OCI-LY3 (cell line): ENCODE measurements around the gene SLC25A21.

Experiments used
- EZH2phosphoT487 ChIP-seq: fragments of 200-600 bp; shearing (Covaris generic); IDR thresholded peaks from 2 replicates; pipeline ENCODE4 v1.6.1; 2018; ENCODE audit warnings: antibody characterized with exemption, mixed run types, low read depth
- TF ChIP-seq, protein P1 (sequence below): fragments of 200-600, 300-600 bp; sonication (generic); IDR thresholded peaks from 2 replicates; pipeline ENCODE4 v1.5.1; 2014; ENCODE audit warnings: antibody characterized with exemption, low read length, low read depth

- TF ChIP-seq, protein P1, sequence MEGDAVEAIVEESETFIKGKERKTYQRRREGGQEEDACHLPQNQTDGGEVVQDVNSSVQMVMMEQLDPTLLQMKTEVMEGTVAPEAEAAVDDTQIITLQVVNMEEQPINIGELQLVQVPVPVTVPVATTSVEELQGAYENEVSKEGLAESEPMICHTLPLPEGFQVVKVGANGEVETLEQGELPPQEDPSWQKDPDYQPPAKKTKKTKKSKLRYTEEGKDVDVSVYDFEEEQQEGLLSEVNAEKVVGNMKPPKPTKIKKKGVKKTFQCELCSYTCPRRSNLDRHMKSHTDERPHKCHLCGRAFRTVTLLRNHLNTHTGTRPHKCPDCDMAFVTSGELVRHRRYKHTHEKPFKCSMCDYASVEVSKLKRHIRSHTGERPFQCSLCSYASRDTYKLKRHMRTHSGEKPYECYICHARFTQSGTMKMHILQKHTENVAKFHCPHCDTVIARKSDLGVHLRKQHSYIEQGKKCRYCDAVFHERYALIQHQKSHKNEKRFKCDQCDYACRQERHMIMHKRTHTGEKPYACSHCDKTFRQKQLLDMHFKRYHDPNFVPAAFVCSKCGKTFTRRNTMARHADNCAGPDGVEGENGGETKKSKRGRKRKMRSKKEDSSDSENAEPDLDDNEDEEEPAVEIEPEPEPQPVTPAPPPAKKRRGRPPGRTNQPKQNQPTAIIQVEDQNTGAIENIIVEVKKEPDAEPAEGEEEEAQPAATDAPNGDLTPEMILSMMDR = no peak
- TF ChIP-seq EZH2phosphoT487 = no peak
These were observed 510.7 kb downstream of the SLC25A21 start, which contains the start of gene PAX9 for GRCh38 chr14:36661506-36662257.
